ENCODE results near the gene SLC6A12.

- TF ChIP-seq CTCF (IDR thresholded peaks at IDR 0.05) (no peak), POLR2A (IDR thresholded peaks at IDR 0.05) (no peak), POLR2AphosphoS5 (IDR thresholded peaks at IDR 0.05) (no peak), EP300 (IDR thresholded peaks at IDR 0.05; ENCODE audit: low read depth) (no peak)
Observed at GRCh38 chr12:160858-161257, 53.1 kb downstream of the SLC6A12 start.
